Measurements from ENCODE around the gene JAGN1. TPM values are rescaled to one million over a fixed set of nuclear protein-coding genes. Genes with fewer than 3 reads are reported as not detected.

Gene JAGN1
- polyA plus RNA-seq, 1 donor = 31.7 TPM

Other genes starting within 250 kb of the JAGN1 start
- 19.1 TPM for gene MTMR14, start 241.1 kb upstream of the JAGN1 start, polyA plus RNA-seq (ENCODE audit: insufficient read length)
- not detected for gene CPNE9, start 186.8 kb upstream of the JAGN1 start, polyA plus RNA-seq (ENCODE audit: insufficient read length)
- 11.7 TPM for gene BRPF1, start 158.9 kb upstream of the JAGN1 start, polyA plus RNA-seq (ENCODE audit: insufficient read length)
- gene OGG1, start 140.7 kb upstream of the JAGN1 start, polyA plus RNA-seq (ENCODE audit: insufficient read length) = 30.0 TPM
- gene CAMK1, start 120.7 kb upstream of the JAGN1 start, polyA plus RNA-seq (ENCODE audit: insufficient read length) = 11.9 TPM
- 61.8 TPM for gene TADA3, start 98.1 kb upstream of the JAGN1 start, polyA plus RNA-seq (ENCODE audit: insufficient read length)
- 75.6 TPM for gene ARPC4, start 97.5 kb upstream of the JAGN1 start, polyA plus RNA-seq (ENCODE audit: insufficient read length)
- 35.6 TPM for gene TTLL3, start 80.3 kb upstream of the JAGN1 start, polyA plus RNA-seq (ENCODE audit: insufficient read length)
- 29.7 TPM for gene RPUSD3, start 46.6 kb upstream of the JAGN1 start, polyA plus RNA-seq (ENCODE audit: insufficient read length)
- 0.22 TPM for gene CIDEC, start 10.4 kb upstream of the JAGN1 start, polyA plus RNA-seq (ENCODE audit: insufficient read length)
- 1.8 TPM for gene IL17RE, start 12.2 kb downstream of the JAGN1 start, polyA plus RNA-seq (ENCODE audit: insufficient read length)
- 28.4 TPM for gene IL17RC, start 26.5 kb downstream of the JAGN1 start, polyA plus RNA-seq (ENCODE audit: insufficient read length)
- 36.7 TPM for gene CRELD1, start 43.2 kb downstream of the JAGN1 start, polyA plus RNA-seq (ENCODE audit: insufficient read length)
- 2.3 TPM for gene PRRT3, start 61.8 kb downstream of the JAGN1 start, polyA plus RNA-seq (ENCODE audit: insufficient read length)
- gene EMC3, start 96.2 kb downstream of the JAGN1 start, polyA plus RNA-seq (ENCODE audit: insufficient read length) = 37.4 TPM
- gene FANCD2, start 135.8 kb downstream of the JAGN1 start, polyA plus RNA-seq (ENCODE audit: insufficient read length) = 6.9 TPM
- 0.30 TPM for gene FANCD2OS, start 217.6 kb downstream of the JAGN1 start, polyA plus RNA-seq (ENCODE audit: insufficient read length)
- gene BRK1, start 225.1 kb downstream of the JAGN1 start, polyA plus RNA-seq (ENCODE audit: insufficient read length) = 127 TPM